Measurements from ENCODE around the gene WDR90.

Gene WDR90

DNA sequence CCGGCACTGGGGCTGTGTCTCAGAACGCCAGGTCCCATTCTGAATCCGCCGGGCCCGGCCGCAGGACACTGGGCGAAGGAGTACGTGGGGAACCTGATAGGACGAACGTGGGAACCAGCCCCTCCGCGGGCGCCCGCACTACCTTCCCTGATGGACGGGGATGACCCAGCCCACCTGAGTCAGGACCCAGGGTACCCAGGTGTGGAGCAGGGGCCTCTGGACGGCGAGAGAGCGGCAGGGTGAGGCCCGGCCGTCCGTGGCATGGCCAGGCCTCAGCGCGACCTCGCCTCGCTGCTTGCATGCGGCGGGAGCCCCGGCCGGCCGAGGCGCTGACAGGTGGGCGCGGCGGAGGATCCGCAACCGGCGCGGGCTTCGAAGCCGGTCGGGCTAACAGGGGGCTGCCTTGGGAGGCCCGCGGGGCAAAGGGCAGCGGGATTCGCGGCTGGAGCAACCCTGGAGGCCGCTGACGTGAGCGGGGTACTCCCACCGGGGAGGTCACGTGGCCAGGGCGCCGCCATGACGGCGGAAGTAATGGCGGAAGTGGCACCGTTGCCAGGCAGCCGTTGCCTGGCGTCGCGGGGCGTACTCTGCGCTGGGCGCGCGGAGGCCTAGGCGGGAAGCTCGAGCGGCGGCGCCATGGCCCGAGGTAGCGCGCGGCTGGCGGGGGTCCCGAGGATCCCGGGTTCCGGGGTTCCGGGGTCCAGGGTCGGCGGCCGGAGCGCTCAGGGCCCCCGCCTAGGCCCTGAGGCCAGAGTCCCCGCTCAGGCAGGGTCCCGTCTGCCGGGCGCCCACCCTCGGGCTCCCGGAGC is at the start of gene WDR90:
TSS of gene WDR90 (plus strand) at position 585 of the 809 bp plus-strand sequence. CDS start at position 637, 52 bp downstream.
- DNase-seq (ENCODE audit: low read depth) = peak; percentile 89

DNA sequence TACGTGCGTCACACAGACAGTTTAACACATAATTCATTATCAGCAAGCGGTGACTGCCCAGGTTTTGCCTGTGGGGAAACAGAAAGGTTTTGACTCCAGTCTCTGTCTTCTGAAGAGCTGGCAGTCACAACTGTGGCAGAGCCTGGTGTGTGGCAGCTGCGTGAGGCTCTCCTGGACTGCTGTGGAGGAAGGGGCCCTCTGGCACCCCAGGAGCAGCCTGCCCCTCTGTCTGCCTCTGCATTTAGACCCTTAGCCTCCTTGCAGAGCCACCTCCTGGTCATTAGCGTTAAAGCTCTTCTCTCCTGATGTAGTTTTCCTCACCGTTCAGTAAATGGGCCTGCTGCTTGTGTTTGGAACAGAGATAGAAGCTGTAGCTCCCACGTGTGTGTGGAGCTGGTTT is 48.4 kb upstream of the WDR90 start:
- DNase-seq (ENCODE audit: low read depth) = no peak

- DNase-seq (ENCODE audit: low read depth) = no peak
Observed at GRCh38 chr16:603933-604332, 45.2 kb upstream of the WDR90 start.

- no peak for DNase-seq (ENCODE audit: low read depth)
Observed at GRCh38 chr16:606656-607307, 42.4 kb upstream of the WDR90 start.

GRCh38 chr16:608019-608418 is 41.1 kb upstream of the WDR90 start:
- DNase-seq (ENCODE audit: low read depth) = no peak

GRCh38 chr16:609316-609715 is 39.8 kb upstream of the WDR90 start:
- DNase-seq (ENCODE audit: low read depth) = no peak

- DNase-seq (ENCODE audit: low read depth) = no peak
Observed at GRCh38 chr16:609984-610383, 39.2 kb upstream of the WDR90 start.

GRCh38 chr16:610513-611381 is 38.4 kb upstream of the WDR90 start:
- peak; percentile 46 for DNase-seq (ENCODE audit: low read depth)

- no peak for DNase-seq (ENCODE audit: low read depth)
Observed at GRCh38 chr16:615122-615521, 34.0 kb upstream of the WDR90 start.

- no peak for DNase-seq (ENCODE audit: low read depth)
Observed at GRCh38 chr16:616733-617586, 32.2 kb upstream of the WDR90 start.

- no peak for DNase-seq (ENCODE audit: low read depth)
Observed at GRCh38 chr16:617855-618254, 31.3 kb upstream of the WDR90 start.

DNA sequence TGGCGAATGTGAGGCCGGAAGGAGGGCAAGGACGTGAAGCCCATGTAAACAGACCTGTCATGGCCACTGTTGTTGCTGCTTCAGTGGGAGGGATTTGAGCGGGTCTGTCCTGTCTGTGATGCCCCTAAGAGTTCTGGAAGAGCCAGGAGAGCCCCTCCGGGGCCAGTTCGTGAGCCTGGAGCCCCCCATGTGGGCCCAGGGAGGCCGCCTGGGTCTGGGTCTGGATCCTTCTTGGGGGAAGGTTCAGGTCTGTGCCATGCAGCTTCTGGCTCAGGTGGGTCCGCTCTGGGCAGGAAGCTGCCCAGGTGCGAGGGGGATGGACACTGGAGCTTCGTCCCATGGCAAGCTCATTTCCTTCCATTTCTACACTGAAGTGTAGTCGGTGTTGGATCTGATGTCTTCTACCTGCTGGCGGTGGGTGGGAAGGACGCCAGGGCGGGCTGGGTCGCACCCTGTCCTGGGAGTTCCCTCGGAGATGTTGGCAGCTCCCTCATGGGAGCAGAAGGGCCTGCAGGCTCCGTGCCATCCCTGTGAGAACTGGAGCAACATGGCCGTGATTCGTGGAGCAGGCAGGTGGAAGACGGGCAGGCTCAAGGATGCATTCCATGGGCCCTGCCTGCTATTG is 29.6 kb upstream of the WDR90 start:
- DNase-seq (ENCODE audit: low read depth) = no peak

GRCh38 chr16:620700-621525 is 28.3 kb upstream of the WDR90 start:
- no peak for DNase-seq (ENCODE audit: low read depth)

DNA sequence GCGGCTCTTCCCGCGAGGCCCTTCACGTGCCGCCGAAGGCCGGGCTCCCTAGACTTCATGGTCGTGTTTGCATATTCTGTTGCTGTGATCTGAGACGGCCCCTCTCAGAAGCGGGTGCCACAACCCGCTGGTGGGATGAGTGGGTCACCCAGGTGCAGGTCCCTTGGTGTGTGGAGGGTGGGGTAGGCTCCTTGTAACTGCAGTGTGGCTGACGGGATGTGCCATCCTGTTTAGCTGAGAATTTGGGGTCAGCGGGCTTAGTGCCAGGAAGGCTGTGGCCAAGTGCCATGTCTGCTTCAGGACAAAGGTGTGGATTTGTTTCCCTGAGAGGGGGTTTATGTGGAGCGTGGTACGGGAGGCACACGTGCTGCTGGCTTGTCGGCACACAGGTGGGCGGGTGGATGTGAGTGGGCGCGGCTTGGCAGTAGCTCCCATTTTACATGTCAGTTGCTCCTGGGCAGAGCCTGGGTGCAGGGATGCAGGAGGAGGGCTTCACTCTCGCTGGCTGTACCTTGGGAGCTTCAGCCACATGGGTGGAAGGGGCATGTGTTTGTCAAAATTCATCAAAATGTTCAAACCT is 27.5 kb upstream of the WDR90 start:
- no peak for DNase-seq (ENCODE audit: low read depth)

GRCh38 chr16:622920-623280 is 26.3 kb upstream of the WDR90 start:
- DNase-seq (ENCODE audit: low read depth) = no peak

DNA sequence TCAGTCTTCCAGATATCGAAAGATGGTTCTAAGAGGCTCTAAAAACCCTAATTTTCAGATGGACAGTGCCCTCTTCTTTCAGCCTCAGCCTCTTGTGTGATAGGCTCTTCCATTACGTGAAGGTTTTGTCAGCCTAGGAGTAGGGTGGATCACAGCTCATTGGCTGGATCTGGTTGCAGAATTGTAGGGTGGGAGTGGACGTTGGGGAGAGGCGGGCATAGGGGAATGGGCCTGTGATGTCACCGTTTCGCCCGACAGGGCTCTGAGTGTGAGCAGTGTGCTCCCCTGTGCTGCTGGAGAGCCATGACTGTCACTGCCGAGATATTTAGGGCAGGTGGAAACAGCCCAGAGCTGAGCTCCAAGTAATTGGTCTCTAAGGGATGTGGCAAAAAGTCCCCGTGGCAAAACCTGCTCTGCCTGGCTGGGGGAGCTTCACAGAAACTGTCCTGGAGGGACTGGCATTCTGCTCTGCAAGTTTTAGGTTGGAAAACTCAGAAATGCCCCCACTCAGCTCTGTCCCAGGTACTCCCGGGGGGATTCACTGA is 24.6 kb upstream of the WDR90 start:
- DNase-seq (ENCODE audit: low read depth) = no peak

DNA sequence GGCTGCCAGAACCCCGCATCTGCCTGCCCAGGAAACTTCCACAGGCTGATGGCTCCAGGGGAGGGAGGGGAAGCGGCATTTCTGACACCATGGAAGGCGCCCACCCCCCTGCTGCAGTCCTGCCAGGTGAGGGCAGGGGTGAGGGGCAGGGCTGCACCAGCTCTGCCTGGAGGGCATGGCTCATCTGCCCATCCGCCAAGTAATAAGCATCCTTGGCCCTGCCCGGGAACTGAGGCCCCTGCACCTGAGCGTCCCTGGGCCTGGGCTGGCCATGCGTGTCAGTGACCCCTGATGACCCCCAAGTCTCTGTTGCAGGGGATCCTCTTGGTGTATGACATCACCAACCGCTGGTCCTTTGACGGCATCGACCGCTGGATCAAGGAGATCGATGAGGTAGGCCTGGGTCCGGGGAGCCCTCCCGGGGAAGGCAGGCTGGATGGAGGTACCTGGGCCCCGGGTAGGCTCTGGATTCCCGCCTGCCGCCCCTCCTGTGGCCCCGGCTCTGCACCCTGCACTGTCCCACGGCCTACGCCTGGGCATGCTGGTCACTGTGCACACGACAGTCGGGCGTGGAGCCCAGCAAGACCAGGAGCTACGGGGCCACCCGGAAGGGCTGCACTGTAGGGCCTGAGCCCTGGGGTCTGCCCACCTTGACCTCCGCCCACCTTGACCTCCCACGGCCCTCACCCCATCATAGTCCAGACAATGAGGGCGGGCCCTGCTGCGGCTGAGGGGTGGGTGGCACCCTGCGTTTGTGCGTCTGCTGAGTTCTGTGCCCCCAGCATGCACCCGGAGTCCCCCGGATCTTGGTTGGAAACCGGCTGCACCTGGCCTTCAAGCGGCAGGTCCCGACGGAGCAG is 23.8 kb upstream of the WDR90 start:
- no peak for DNase-seq (ENCODE audit: low read depth)

- no peak for DNase-seq (ENCODE audit: low read depth)
Observed at GRCh38 chr16:625977-626765, 23.0 kb upstream of the WDR90 start.

Measured in activated T-cell treated with anti-CD3 and anti-CD28 coated beads for 1 hour (primary cell).